Measurements from ENCODE around the gene CTNNBL1. TPM values are rescaled to one million over a fixed set of nuclear protein-coding genes. Genes with fewer than 3 reads are reported as not detected.
A peak's percentile ranks its signal among the peaks of the same experiment; 100 is the strongest.

CTNNBL1 gene
- total and polyA plus RNA-seq, 11 donors = 22.6 to 68.9 (median 50.5) TPM

DNA sequence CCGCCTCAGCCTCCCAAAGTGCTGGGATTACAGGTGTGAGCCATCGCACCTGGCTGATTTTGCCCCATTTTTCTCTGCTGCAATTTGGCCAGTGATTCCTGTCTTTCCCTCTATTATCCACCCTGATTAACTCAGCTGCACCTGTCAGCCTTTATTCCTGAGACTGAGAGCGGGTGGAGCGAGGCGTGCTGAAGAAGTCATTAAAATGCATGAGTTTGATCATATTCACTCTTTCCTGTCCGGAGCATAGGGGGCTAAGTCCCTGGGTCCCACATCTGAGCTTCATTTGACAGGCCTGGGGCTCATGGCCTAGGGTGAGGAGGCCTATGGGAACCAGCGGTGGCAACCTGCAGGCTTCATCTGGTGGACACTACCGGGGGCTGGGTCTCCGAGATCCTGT, 25.7 kb upstream of the CTNNBL1 start:
- Histone ChIP-seq H3K4me3 (no peak overlapping the region), H3K9me3 (peaks cover 0 to 12% (median 0%) of the 10 kb centered on the region in 12 donors), H3K27me3 (peaks cover 0 to 17% (median 0%) of the 10 kb centered on the region in 9 donors), H3K4me1 (peaks cover 0 to 6% (median 0%) of the 10 kb centered on the region in 12 donors), H3K36me3 (no peaks in the 10 kb centered on the region), H3K27ac (no peak overlapping the region)
- WGBS, 4 donors = 90 to 95% (median 93%) methylated on average over 9 of the region's 9 CpGs
- DNase-seq = no peak
- intact Hi-C loops (cut with DNase I) = no loop called here
- TF ChIP-seq CTCF (IDR thresholded peaks at IDR 0.05) (no peak), POLR2A (IDR thresholded peaks at IDR 0.05) (no peak)
- ATAC-seq = no peak

DNA sequence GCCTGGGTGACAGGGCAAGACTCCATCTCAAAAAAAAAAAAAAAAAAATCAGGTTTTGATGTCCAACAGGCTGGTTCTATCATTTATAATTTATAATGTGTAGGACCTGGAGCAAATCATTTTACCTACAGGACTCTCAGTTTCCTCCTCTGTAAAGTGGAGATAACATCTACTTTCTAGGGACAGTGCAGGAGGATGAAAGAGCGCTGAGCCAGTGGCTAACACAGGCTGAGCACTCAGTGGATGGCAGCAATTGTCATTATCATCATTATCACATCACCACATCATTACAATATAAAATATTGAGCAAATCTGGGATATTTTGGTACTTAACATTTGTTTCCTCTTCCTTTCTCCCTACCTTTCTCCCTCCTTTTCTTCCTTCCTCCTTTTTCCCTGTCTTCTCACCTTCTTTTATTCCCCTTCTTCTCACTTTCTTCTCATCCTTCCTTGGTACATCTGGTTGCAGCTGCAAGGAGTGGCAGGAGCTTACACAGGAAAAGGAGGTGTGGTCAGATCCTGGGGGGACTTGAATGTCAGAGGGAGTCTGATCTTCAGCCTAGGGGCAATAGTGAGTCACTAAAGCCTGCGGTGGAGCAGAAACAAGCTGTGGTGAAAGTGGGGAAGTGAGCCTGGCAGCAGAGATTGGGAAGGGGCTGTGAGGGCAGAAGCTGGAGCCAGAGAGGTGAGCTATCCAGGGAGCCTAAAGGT, 24.6 kb upstream of the CTNNBL1 start:
- no peak for ATAC-seq
- peaks cover 0 to 17% (median 0%) of the 10 kb centered on the region in 9 donors for H3K27me3 ChIP-seq
- peaks cover 0 to 12% (median 0%) of the 10 kb centered on the region in 12 donors for H3K9me3 ChIP-seq
- WGBS, 4 donors = 27 to 54% (median 51%) methylated on average over 2 of the region's 2 CpGs
- TF ChIP-seq POLR2A (IDR thresholded peaks at IDR 0.05) = no peak
- TF ChIP-seq CTCF (IDR thresholded peaks at IDR 0.05) = no peak
- intact Hi-C loops (cut with DNase I) = no loop called here
- no peaks in the 10 kb centered on the region for H3K36me3 ChIP-seq
- peaks cover 0 to 6% (median 0%) of the 10 kb centered on the region in 12 donors for H3K4me1 ChIP-seq
- no peak overlapping the region for H3K27ac ChIP-seq
- H3K4me3 ChIP-seq = no peak overlapping the region
- DNase-seq = no peak

DNA sequence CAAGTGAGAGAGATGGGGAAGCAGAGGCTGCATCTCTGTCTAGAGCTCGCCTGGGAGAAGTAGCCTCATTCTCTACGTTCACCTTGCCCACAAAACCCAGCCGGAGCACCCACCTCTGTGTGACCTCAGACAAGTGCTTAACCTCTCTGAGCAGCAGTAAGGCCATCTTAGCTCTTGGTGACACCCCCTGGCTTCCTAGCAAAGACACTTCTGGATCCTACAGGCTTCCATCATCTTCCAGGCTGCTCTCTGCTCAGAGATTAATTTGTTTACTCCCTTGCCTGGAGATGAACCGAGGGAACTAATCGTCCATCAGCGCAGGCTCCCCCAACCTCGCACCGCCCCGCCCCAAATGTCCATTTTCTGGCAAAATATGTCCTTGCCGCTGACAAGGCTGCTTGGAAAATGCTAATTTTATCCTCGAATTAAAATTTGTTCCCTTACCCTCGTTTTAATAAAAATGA, 24.0 kb upstream of the CTNNBL1 start:
- ATAC-seq = no peak
- H3K9me3 ChIP-seq = peaks cover 0 to 8% (median 0%) of the 10 kb centered on the region in 12 donors
- peak overlapping the region in 5 of 12 donors; percentile 19 to 33 (median 27) for H3K4me3 ChIP-seq
- peaks cover 0 to 6% (median 0%) of the 10 kb centered on the region in 12 donors for H3K4me1 ChIP-seq
- no peak for TF ChIP-seq POLR2A (IDR thresholded peaks at IDR 0.05)
- no peak for TF ChIP-seq CTCF (IDR thresholded peaks at IDR 0.05)
- H3K27ac ChIP-seq = no peak overlapping the region
- intact Hi-C loops (cut with DNase I) = no loop called here
- no peak for DNase-seq
- WGBS, 4 donors = 53 to 72% (median 63%) methylated on average over 12 of the region's 12 CpGs
- no peaks in the 10 kb centered on the region for H3K36me3 ChIP-seq
- peaks cover 0 to 17% (median 0%) of the 10 kb centered on the region in 9 donors for H3K27me3 ChIP-seq

GRCh38 chr20:37670351-37670791, 23.5 kb upstream of the CTNNBL1 start:
- Histone ChIP-seq H3K4me1 (peaks cover 0 to 6% (median 0%) of the 10 kb centered on the region in 12 donors), H3K36me3 (no peaks in the 10 kb centered on the region), H3K27me3 (peaks cover 0 to 17% (median 0%) of the 10 kb centered on the region in 9 donors), H3K4me3 (peak overlapping the region in 8 of 12 donors; percentile 16 to 33 (median 26)), H3K9me3 (peaks cover 0 to 3% (median 0%) of the 10 kb centered on the region in 12 donors), H3K27ac (no peak overlapping the region)
- no peak for TF ChIP-seq CTCF (IDR thresholded peaks at IDR 0.05)
- TF ChIP-seq POLR2A (IDR thresholded peaks at IDR 0.05) = no peak
- intact Hi-C loops (cut with DNase I) = no loop called here
- 22 to 42% (median 32%) methylated on average over 12 to 18 of the region's 18 CpGs for WGBS, 4 donors
- DNase-seq (peak in 1 of 5 donors; percentile 33), ATAC-seq (peak in 1 of 4 donors; percentile 27)

All from heart left ventricle (tissue), 16 donors.